Astrocyte (in vitro differentiated cells and primary cell): ENCODE measurements around the gene ARL6IP4.

ENCODE experiments used
- CTCF ChIP-seq: IDR thresholded peaks from 2 replicates; pipeline ENCODE4 v1.5.1; 2011; ENCODE audit warnings: low read depth, mild to moderate bottlenecking, inconsistent platforms, low read length, moderate library complexity; ENCODE audit not compliant: insufficient read depth
- EZH2 ChIP-seq: IDR thresholded peaks from 2 replicates; pipeline ENCODE4 v1.6.1; 2012; ENCODE audit warnings: mild to moderate bottlenecking, low read length, inconsistent platforms; ENCODE audit not compliant: insufficient read depth

- no peak for TF ChIP-seq CTCF
- no peak for TF ChIP-seq EZH2
Measured at GRCh38 chr12:122984612-122985337, 4.3 kb downstream of the ARL6IP4 start.
